HG02870 (cell line): ENCODE measurements around the gene TBX1.

Experiments used
- ATAC-seq: cut with Tn5 transposase; IDR thresholded peaks from one replicate; pipeline ENCODE4 v1.9.1; 2021; ENCODE audit warnings: mild to moderate bottlenecking, moderate library complexity; ENCODE audit not compliant: unreplicated experiment

The TBX1 gene

GRCh38 chr22:19797086-19798002 is 36.8 kb downstream of the TBX1 start:
- no peak for ATAC-seq

GRCh38 chr22:19798003-19798665 is 37.6 kb downstream of the TBX1 start:
- ATAC-seq = no peak

GRCh38 chr22:19798891-19799293 is 38.3 kb downstream of the TBX1 start:
- ATAC-seq = no peak

- ATAC-seq = no peak
Measured at GRCh38 chr22:19799322-19800190, 39.0 kb downstream of the TBX1 start.

GRCh38 chr22:19800306-19800705 is 39.7 kb downstream of the TBX1 start:
- no peak for ATAC-seq

GRCh38 chr22:19800761-19801244 is 40.2 kb downstream of the TBX1 start:
- ATAC-seq = no peak

GRCh38 chr22:19801340-19802000 is 40.9 kb downstream of the TBX1 start:
- no peak for ATAC-seq

- ATAC-seq = no peak
Measured at GRCh38 chr22:19802001-19802893, 41.7 kb downstream of the TBX1 start.

GRCh38 chr22:19802894-19803735 is 42.5 kb downstream of the TBX1 start:
- ATAC-seq = no peak

GRCh38 chr22:19803736-19804267 is 43.2 kb downstream of the TBX1 start:
- ATAC-seq = no peak

GRCh38 chr22:19805821-19806212 is 45.2 kb downstream of the TBX1 start:
- no peak for ATAC-seq

GRCh38 chr22:19806213-19807160 is 45.9 kb downstream of the TBX1 start:
- ATAC-seq = no peak

GRCh38 chr22:19807161-19807913 is 46.8 kb downstream of the TBX1 start:
- ATAC-seq = no peak

- ATAC-seq = no peak
Measured at GRCh38 chr22:19807914-19808872, 47.6 kb downstream of the TBX1 start.

GRCh38 chr22:19808873-19809478 is 48.4 kb downstream of the TBX1 start:
- ATAC-seq = no peak
